ENCODE data around the gene DIAPH1.

DNA sequence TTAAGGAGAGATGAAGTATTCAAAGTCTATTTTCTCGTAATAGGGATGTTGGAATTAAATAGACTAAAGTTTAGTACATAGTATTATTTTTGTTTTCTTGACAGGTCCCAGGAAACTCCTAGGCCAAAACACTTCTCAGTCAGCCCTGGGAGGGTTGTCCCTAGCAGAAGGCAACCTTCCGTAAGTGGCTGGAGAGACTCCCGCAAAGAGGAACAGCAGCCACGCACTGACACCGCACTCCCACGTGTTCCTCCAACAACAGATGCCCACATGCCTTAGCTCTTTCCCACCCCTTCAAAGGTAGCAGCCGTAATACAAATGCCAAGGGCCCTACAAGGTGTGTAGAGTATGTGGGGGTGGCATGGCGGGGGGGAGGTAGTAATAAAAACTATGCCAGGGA, 101.5 kb downstream of the DIAPH1 start:
- TF ChIP-seq, protein P1, sequence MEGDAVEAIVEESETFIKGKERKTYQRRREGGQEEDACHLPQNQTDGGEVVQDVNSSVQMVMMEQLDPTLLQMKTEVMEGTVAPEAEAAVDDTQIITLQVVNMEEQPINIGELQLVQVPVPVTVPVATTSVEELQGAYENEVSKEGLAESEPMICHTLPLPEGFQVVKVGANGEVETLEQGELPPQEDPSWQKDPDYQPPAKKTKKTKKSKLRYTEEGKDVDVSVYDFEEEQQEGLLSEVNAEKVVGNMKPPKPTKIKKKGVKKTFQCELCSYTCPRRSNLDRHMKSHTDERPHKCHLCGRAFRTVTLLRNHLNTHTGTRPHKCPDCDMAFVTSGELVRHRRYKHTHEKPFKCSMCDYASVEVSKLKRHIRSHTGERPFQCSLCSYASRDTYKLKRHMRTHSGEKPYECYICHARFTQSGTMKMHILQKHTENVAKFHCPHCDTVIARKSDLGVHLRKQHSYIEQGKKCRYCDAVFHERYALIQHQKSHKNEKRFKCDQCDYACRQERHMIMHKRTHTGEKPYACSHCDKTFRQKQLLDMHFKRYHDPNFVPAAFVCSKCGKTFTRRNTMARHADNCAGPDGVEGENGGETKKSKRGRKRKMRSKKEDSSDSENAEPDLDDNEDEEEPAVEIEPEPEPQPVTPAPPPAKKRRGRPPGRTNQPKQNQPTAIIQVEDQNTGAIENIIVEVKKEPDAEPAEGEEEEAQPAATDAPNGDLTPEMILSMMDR (IDR thresholded peaks at IDR 0.05; ENCODE audit: low read depth, low read length, missing input control): no peak
- TF ChIP-seq, protein P2, sequence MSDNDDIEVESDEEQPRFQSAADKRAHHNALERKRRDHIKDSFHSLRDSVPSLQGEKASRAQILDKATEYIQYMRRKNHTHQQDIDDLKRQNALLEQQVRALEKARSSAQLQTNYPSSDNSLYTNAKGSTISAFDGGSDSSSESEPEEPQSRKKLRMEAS (IDR thresholded peaks at IDR 0.05): no peak
- TF ChIP-seq, protein P3, sequence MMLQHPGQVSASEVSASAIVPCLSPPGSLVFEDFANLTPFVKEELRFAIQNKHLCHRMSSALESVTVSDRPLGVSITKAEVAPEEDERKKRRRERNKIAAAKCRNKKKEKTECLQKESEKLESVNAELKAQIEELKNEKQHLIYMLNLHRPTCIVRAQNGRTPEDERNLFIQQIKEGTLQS (IDR thresholded peaks at IDR 0.05): no peak
- TF ChIP-seq, protein P4, sequence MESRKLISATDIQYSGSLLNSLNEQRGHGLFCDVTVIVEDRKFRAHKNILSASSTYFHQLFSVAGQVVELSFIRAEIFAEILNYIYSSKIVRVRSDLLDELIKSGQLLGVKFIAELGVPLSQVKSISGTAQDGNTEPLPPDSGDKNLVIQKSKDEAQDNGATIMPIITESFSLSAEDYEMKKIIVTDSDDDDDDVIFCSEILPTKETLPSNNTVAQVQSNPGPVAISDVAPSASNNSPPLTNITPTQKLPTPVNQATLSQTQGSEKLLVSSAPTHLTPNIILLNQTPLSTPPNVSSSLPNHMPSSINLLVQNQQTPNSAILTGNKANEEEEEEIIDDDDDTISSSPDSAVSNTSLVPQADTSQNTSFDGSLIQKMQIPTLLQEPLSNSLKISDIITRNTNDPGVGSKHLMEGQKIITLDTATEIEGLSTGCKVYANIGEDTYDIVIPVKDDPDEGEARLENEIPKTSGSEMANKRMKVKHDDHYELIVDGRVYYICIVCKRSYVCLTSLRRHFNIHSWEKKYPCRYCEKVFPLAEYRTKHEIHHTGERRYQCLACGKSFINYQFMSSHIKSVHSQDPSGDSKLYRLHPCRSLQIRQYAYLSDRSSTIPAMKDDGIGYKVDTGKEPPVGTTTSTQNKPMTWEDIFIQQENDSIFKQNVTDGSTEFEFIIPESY (IDR thresholded peaks at IDR 0.05): no peak
- TF ChIP-seq TAF1 (conservative IDR thresholded peaks at IDR 0.05): no peak
- TF ChIP-seq, protein P5, sequence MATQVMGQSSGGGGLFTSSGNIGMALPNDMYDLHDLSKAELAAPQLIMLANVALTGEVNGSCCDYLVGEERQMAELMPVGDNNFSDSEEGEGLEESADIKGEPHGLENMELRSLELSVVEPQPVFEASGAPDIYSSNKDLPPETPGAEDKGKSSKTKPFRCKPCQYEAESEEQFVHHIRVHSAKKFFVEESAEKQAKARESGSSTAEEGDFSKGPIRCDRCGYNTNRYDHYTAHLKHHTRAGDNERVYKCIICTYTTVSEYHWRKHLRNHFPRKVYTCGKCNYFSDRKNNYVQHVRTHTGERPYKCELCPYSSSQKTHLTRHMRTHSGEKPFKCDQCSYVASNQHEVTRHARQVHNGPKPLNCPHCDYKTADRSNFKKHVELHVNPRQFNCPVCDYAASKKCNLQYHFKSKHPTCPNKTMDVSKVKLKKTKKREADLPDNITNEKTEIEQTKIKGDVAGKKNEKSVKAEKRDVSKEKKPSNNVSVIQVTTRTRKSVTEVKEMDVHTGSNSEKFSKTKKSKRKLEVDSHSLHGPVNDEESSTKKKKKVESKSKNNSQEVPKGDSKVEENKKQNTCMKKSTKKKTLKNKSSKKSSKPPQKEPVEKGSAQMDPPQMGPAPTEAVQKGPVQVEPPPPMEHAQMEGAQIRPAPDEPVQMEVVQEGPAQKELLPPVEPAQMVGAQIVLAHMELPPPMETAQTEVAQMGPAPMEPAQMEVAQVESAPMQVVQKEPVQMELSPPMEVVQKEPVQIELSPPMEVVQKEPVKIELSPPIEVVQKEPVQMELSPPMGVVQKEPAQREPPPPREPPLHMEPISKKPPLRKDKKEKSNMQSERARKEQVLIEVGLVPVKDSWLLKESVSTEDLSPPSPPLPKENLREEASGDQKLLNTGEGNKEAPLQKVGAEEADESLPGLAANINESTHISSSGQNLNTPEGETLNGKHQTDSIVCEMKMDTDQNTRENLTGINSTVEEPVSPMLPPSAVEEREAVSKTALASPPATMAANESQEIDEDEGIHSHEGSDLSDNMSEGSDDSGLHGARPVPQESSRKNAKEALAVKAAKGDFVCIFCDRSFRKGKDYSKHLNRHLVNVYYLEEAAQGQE (IDR thresholded peaks at IDR 0.05): no peak
- TF ChIP-seq JUND (IDR thresholded peaks at IDR 0.05): no peak

Measured in liver (tissue), 3 donors.